Upper lobe of right lung (tissue), 1 donor: ENCODE measurements around the gene GALP. TPM values are rescaled to one million over a fixed set of nuclear protein-coding genes. Genes with fewer than 3 reads are reported as not detected.

ENCODE experiments used
- ATAC-seq: fragments of 200-7000 bp; cut with Tn5 transposase; one replicate; pipeline ENCODE4 v1.9.1; 2020; ENCODE audit warnings: mild to moderate bottlenecking, moderate library complexity
- DNase-seq: peaks from one replicate; pipeline ENCODE4 v3.0.0-alpha.2; 2020
- H3K27ac ChIP-seq: fragments of 200-600 bp; one replicate; pipeline ENCODE4 v1.8.0; 2022
- H3K27me3 ChIP-seq: fragments of 200-600 bp; one replicate; pipeline ENCODE4 v1.8.0; 2022; ENCODE audit warnings: mild to moderate bottlenecking
- H3K36me3 ChIP-seq: fragments of 200-600 bp; one replicate; pipeline ENCODE4 v1.8.0; 2022
- H3K4me1 ChIP-seq: fragments of 200-600 bp; one replicate; pipeline ENCODE4 v1.8.0; 2022
- H3K4me3 ChIP-seq: fragments of 200-600 bp; one replicate; pipeline ENCODE4 v1.8.0; 2022; ENCODE audit warnings: mild to moderate bottlenecking
- H3K9me3 ChIP-seq: fragments of 200-600 bp; one replicate; pipeline ENCODE4 v1.8.0; 2022
- CTCF ChIP-seq: fragments of 200-600 bp; IDR thresholded peaks from one replicate; pipeline ENCODE4 v1.8.0; 2022; ENCODE audit warnings: antibody characterized with exemption
- intact Hi-C: fragments of 100-400 bp; cut with DNase I; formaldehyde crosslinking; loops from one replicate; pipeline ENCODE4 v1.11.0; 2022
- total RNA-seq: library from RNA; stranded (reverse); fragmentation: NEBNext Ultra II Directional; extraction: Animal tissue kit (Norgen Biotek cat#: 25700); gene quantifications from one replicate; pipeline ENCODE4 v1.2.1, GENCODE V29; 2021
- donor health status: DM: no; HTN: yes; CAD: no; lungs with severe emphysema.

Gene GALP
- total RNA-seq, 1 donor from 2014 or later: not detected

- Histone ChIP-seq H3K9me3 (no peaks in the 10 kb centered on the region), H3K36me3 (no peaks in the 10 kb centered on the region), H3K4me1 (peaks cover under 1% of the 10 kb centered on the region), H3K27me3 (peaks cover 12% of the 10 kb centered on the region), H3K27ac (no peak overlapping the region), H3K4me3 (no peak overlapping the region)
- intact Hi-C loops: no loop called here
- no peak for ATAC-seq
- TF ChIP-seq CTCF: no peak
- no peak for DNase-seq
Observed at GRCh38 chr19:56176881-56177280, 1.1 kb downstream of the GALP start.

GRCh38 chr19:56177564-56178243 lies 1.9 kb downstream of the GALP start:
- Histone ChIP-seq H3K27me3 (peaks cover 12% of the 10 kb centered on the region), H3K4me1 (no peaks in the 10 kb centered on the region), H3K27ac (no peak overlapping the region), H3K9me3 (no peaks in the 10 kb centered on the region), H3K4me3 (no peak overlapping the region), H3K36me3 (no peaks in the 10 kb centered on the region)
- DNase-seq (no peak), ATAC-seq (no peak)
- intact Hi-C loops: no loop called here
- no peak for TF ChIP-seq CTCF

- Histone ChIP-seq H3K27me3 (no peaks in the 10 kb centered on the region), H3K9me3 (no peaks in the 10 kb centered on the region), H3K4me1 (peaks cover 4% of the 10 kb centered on the region), H3K36me3 (no peaks in the 10 kb centered on the region), H3K4me3 (no peak overlapping the region), H3K27ac (no peak overlapping the region)
- DNase-seq (no peak), ATAC-seq (no peak)
- intact Hi-C loops: no loop called here
- no peak for TF ChIP-seq CTCF
Observed at GRCh38 chr19:56189785-56190184, 14.0 kb downstream of the GALP start.

GRCh38 chr19:56191115-56191514 lies 15.3 kb downstream of the GALP start:
- H3K4me3 ChIP-seq: no peak overlapping the region
- no peaks in the 10 kb centered on the region for H3K9me3 ChIP-seq
- H3K27me3 ChIP-seq: no peaks in the 10 kb centered on the region
- no peak for ATAC-seq
- TF ChIP-seq CTCF: no peak
- H3K27ac ChIP-seq: no peak overlapping the region
- DNase-seq: no peak
- no peaks in the 10 kb centered on the region for H3K4me1 ChIP-seq
- intact Hi-C loops: no loop called here
- no peaks in the 10 kb centered on the region for H3K36me3 ChIP-seq

GRCh38 chr19:56191711-56192110 lies 15.9 kb downstream of the GALP start:
- H3K9me3 ChIP-seq: no peaks in the 10 kb centered on the region
- H3K36me3 ChIP-seq: no peaks in the 10 kb centered on the region
- H3K4me3 ChIP-seq: no peak overlapping the region
- intact Hi-C loops: no loop called here
- no peaks in the 10 kb centered on the region for H3K4me1 ChIP-seq
- no peak overlapping the region for H3K27ac ChIP-seq
- no peak for TF ChIP-seq CTCF
- no peak for ATAC-seq
- no peak for DNase-seq
- H3K27me3 ChIP-seq: no peaks in the 10 kb centered on the region
